Ovary (tissue), 3 donors: ENCODE results near the gene CGB7.

Experiments used
- EP300 ChIP-seq: sonication (generic); formaldehyde crosslinking; IDR thresholded peaks from one replicate; pipeline ENCODE4 v1.6.1; 2017; ENCODE audit warnings: antibody characterized with exemption
- POLR2A ChIP-seq: fragments of 450-650 bp; IDR thresholded peaks from one replicate; pipeline ENCODE4 v1.6.1; 2017; ENCODE audit warnings: antibody characterized with exemption, mild to moderate bottlenecking, moderate library complexity
- TF ChIP-seq, protein P1 (sequence below), 3 donors: fragments of 450-650 bp in 2 of 3; fragments of 200-600 bp in 1 of 3; IDR thresholded peaks; one replicate each; pipeline versions ENCODE4 v1.5.1 to v1.8.0; 2016 to 2022; ENCODE audit warnings: antibody characterized with exemption in 3 of 3, mild to moderate bottlenecking in 1 of 3
- donor health status: DM: no; HTN: no; CAD: no.

DNA sequence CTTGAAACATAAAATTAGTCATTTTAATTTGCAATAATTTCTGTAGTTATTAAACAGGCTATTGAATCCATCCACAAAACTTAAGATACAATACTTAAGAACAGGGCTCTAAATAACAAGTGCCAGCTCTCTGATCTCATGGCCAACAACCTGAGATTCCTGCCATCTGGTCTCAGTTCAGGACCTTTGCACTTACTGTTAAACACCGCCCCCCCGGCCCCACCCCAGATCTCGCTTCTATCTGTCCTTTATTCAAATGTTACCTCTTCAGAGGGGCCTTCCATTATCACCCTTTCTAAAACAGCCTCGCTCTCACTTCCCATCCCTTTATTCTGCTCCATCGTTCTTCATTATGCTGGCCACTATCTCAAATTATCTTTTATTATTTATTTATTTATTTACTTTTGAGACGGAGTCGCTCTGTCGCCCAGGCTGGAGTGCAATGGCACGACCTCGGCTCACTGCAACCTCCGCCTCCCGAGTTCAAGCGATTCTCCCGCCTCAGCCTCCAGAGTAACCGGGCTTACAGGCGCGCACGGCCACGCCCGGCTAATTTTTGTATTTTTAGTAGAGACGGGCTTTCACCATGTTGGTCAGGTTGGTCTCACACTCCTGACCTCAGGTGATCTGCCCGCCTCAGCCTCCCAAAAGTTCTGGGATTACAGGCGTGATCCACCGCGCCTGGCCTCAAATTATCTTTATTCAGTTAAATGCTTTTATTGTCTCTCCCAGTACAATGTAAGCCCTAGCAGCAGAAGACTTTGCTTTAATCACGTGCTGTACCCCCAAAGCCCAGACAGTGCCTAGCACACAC, 26.9 kb upstream of the CGB7 start:
- TF ChIP-seq POLR2A (no peak), EP300 (no peak)
- TF ChIP-seq, protein P1, sequence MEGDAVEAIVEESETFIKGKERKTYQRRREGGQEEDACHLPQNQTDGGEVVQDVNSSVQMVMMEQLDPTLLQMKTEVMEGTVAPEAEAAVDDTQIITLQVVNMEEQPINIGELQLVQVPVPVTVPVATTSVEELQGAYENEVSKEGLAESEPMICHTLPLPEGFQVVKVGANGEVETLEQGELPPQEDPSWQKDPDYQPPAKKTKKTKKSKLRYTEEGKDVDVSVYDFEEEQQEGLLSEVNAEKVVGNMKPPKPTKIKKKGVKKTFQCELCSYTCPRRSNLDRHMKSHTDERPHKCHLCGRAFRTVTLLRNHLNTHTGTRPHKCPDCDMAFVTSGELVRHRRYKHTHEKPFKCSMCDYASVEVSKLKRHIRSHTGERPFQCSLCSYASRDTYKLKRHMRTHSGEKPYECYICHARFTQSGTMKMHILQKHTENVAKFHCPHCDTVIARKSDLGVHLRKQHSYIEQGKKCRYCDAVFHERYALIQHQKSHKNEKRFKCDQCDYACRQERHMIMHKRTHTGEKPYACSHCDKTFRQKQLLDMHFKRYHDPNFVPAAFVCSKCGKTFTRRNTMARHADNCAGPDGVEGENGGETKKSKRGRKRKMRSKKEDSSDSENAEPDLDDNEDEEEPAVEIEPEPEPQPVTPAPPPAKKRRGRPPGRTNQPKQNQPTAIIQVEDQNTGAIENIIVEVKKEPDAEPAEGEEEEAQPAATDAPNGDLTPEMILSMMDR (IDR thresholded peaks at IDR 0.05) = no peak
